ENCODE data around the gene TRAPPC12.

Gene TRAPPC12

GRCh38 chr2:3340144-3340543 lies 39.4 kb upstream of the TRAPPC12 start:
- peaks cover 33% of the 10 kb centered on the region for H3K36me3 Mint-ChIP-seq (ENCODE audit: low read depth)
- no peaks in the 10 kb centered on the region for H3K9me3 Mint-ChIP-seq
- no peak overlapping the region for H3K4me3 Mint-ChIP-seq
- TF ChIP-seq CTCF (IDR thresholded peaks at IDR 0.05), result no peak
- peaks cover 4% of the 10 kb centered on the region for H3K4me1 Mint-ChIP-seq
- no peak overlapping the region for H3K27ac Mint-ChIP-seq
- no peaks in the 10 kb centered on the region for H3K27me3 Mint-ChIP-seq (ENCODE audit: low read depth, poor library complexity)
- DNase-seq, result no peak

- Mint-ChIP-seq H3K4me3 (no peak overlapping the region), H3K4me1 (no peaks in the 10 kb centered on the region), H3K27ac (no peak overlapping the region), H3K27me3 (ENCODE audit: low read depth, poor library complexity) (no peaks in the 10 kb centered on the region), H3K36me3 (ENCODE audit: low read depth) (peaks cover 24% of the 10 kb centered on the region), H3K9me3 (no peaks in the 10 kb centered on the region)
- TF ChIP-seq CTCF (IDR thresholded peaks at IDR 0.05), result no peak
- no peak for DNase-seq
These were observed 38.2 kb upstream of the TRAPPC12 start for GRCh38 chr2:3341336-3341735.

- no peak for TF ChIP-seq CTCF (IDR thresholded peaks at IDR 0.05)
- H3K9me3 Mint-ChIP-seq, result peaks cover 1% of the 10 kb centered on the region
- peaks cover 30% of the 10 kb centered on the region for H3K36me3 Mint-ChIP-seq (ENCODE audit: low read depth)
- H3K27ac Mint-ChIP-seq, result peak overlapping the region; percentile 60
- no peak for DNase-seq
- no peaks in the 10 kb centered on the region for H3K4me1 Mint-ChIP-seq
- no peak overlapping the region for H3K4me3 Mint-ChIP-seq
- H3K27me3 Mint-ChIP-seq (ENCODE audit: low read depth, poor library complexity), result no peaks in the 10 kb centered on the region
These were observed 37.2 kb upstream of the TRAPPC12 start for GRCh38 chr2:3342324-3342723.

- H3K9me3 Mint-ChIP-seq, result peaks cover 4% of the 10 kb centered on the region
- no peak for TF ChIP-seq CTCF (IDR thresholded peaks at IDR 0.05)
These were observed 36.5 kb upstream of the TRAPPC12 start for GRCh38 chr2:3343012-3343411.

GRCh38 chr2:3344897-3345296 lies 34.6 kb upstream of the TRAPPC12 start:
- H3K4me3 Mint-ChIP-seq, result no peak overlapping the region
- peaks cover 40% of the 10 kb centered on the region for H3K36me3 Mint-ChIP-seq (ENCODE audit: low read depth)
- H3K4me1 Mint-ChIP-seq, result peaks cover 4% of the 10 kb centered on the region
- TF ChIP-seq CTCF (IDR thresholded peaks at IDR 0.05), result no peak
- H3K9me3 Mint-ChIP-seq, result peaks cover 4% of the 10 kb centered on the region
- no peaks in the 10 kb centered on the region for H3K27me3 Mint-ChIP-seq (ENCODE audit: low read depth, poor library complexity)
- no peak overlapping the region for H3K27ac Mint-ChIP-seq
- no peak for DNase-seq

More at GRCh38 chr2:3343012-3343411, 36.5 kb upstream of the TRAPPC12 start:
- H3K36me3 Mint-ChIP-seq (ENCODE audit: low read depth), result peaks cover 30% of the 10 kb centered on the region
- H3K27ac Mint-ChIP-seq, result peak overlapping the region; percentile 81
- peaks cover 4% of the 10 kb centered on the region for H3K4me1 Mint-ChIP-seq
- DNase-seq, result no peak
- H3K27me3 Mint-ChIP-seq (ENCODE audit: low read depth, poor library complexity), result no peaks in the 10 kb centered on the region
- no peak overlapping the region for H3K4me3 Mint-ChIP-seq

GRCh38 chr2:3345621-3346020 lies 33.9 kb upstream of the TRAPPC12 start:
- peaks cover 4% of the 10 kb centered on the region for H3K4me1 Mint-ChIP-seq
- no peak for TF ChIP-seq CTCF (IDR thresholded peaks at IDR 0.05)

More at GRCh38 chr2:3345621-3346020, 33.9 kb upstream of the TRAPPC12 start:
- Mint-ChIP-seq H3K36me3 (ENCODE audit: low read depth) (peaks cover 40% of the 10 kb centered on the region), H3K27ac (no peak overlapping the region), H3K9me3 (peaks cover 9% of the 10 kb centered on the region), H3K27me3 (ENCODE audit: low read depth, poor library complexity) (no peaks in the 10 kb centered on the region), H3K4me3 (no peak overlapping the region)
- no peak for DNase-seq
